Ovary (tissue), 9 donors: ENCODE results near the gene FICD. TPM values are rescaled to one million over a fixed set of nuclear protein-coding genes. Genes with fewer than 3 reads are reported as not detected.
A peak's percentile ranks its signal among the peaks of the same experiment; 100 is the strongest.

ENCODE experiments used
- DNase-seq, 5 donors: peaks; one replicate each; pipeline ENCODE4 v3.0.0-alpha.2; 2019 to 2020
- H3K27ac ChIP-seq, 2 donors: fragments of 200-600 bp; one replicate each; pipeline versions ENCODE4 v1.5.1 to v1.8.0; 2019 to 2022
- H3K27me3 ChIP-seq: fragments of 200-600 bp; one replicate; pipeline ENCODE4 v1.8.0; 2022
- H3K36me3 ChIP-seq: fragments of 200-600 bp; sonication (generic); one replicate; pipeline ENCODE4 v1.5.1; 2019
- H3K4me1 ChIP-seq: one replicate; pipeline ENCODE4 v1.8.1; 2013; ENCODE audit warnings: mild to moderate bottlenecking, moderate library complexity; ENCODE audit not compliant: insufficient read depth
- H3K4me3 ChIP-seq: fragments of 200-600 bp; sonication (generic); one replicate; pipeline ENCODE4 v1.5.1; 2017
- H3K9me3 ChIP-seq, 2 donors: fragments of 200-600 bp in 1 of 2; sonication (generic) in 1 of 2; one replicate each; pipeline versions ENCODE4 v1.5.1 to v1.8.1; 2013 to 2019; ENCODE audit warnings: mild to moderate bottlenecking in 1 of 2, moderate library complexity in 1 of 2
- CTCF ChIP-seq, 3 donors: fragments of 450-650 bp in 2 of 3; fragments of 200-600 bp in 1 of 3; IDR thresholded peaks; one replicate each; pipeline versions ENCODE4 v1.5.1 to v1.8.0; 2016 to 2022; ENCODE audit warnings: antibody characterized with exemption in 3 of 3, mild to moderate bottlenecking in 1 of 3
- EP300 ChIP-seq: sonication (generic); formaldehyde crosslinking; IDR thresholded peaks from one replicate; pipeline ENCODE4 v1.6.1; 2017; ENCODE audit warnings: antibody characterized with exemption
- POLR2A ChIP-seq: fragments of 450-650 bp; IDR thresholded peaks from one replicate; pipeline ENCODE4 v1.6.1; 2017; ENCODE audit warnings: antibody characterized with exemption, mild to moderate bottlenecking, moderate library complexity
- WGBS, 3 donors: extraction: QIAGEN DNeasy Blood & Tissue Kit in 1 of 3; methylation state at CpG; one replicate each; pipeline versions ENCODE4 v1.1.5 to v1.1.7; 2013 to 2017; 5-methylcytosine and 5-hydroxymethylcytosine counted together
- intact Hi-C, 4 donors: fragments of 100-400 bp; cut with DNase I; formaldehyde crosslinking; loops; one replicate each; pipeline versions ENCODE4 v1.11.0 to v1.15.1; 2022 to 2023
- polyA plus RNA-seq, 2 donors: library from polyadenylated mRNA; stranded (reverse); fragments of 200-250 nt in 1 of 2; fragments of 350-450 nt in 1 of 2; fragmentation: Illumina TruSeq in 1 of 2; extraction: RNeasy Lipid Tissue Mini Kit (QIAGEN cat#74804) in 1 of 2; gene quantifications; one replicate each; pipeline ENCODE4 v1.2.3, GENCODE V29; 2013 to 2014
- total RNA-seq, 7 donors: library from RNA; depleted of rRNA in 2 of 7; stranded (reverse); fragments of >200 nt in 2 of 7; fragmentation: NEBNext Ultra II Directional in 3 of 7; extraction: Animal tissue kit (Norgen Biotek cat#: 25700) in 3 of 7; gene quantifications; one replicate each; pipeline versions ENCODE4 v1.1.0 to v1.2.4, GENCODE V29; 2016 to 2023
- donor health status: DM: no; HTN: no; CAD: no; lungs with moderate emphysema.
- donor health status: DM: no; HTN: no; CAD: no.
- donor health status: Bipolar disorder and iron deficiency.
- donor health status: DM: yes; HTN: yes; CAD: no.
- donor health status: DM: no; HTN: no; CAD: no.
- donor health status: DM: yes; HTN: yes; CAD: no.

FICD gene
- total and polyA plus RNA-seq, 9 donors = 2.0 to 12.7 (median 6.0) TPM

GRCh38 chr12:108514468-108514972 lies 557 bp upstream of the FICD start:
- TF ChIP-seq EP300 (no peak), POLR2A (no peak), CTCF (IDR thresholded peaks at IDR 0.05) (no peak)
- intact Hi-C loops = loop anchor here in 2 of 4 donors (10.0 kb wide), 3 partner anchors 750 to 840 kb away; partner anchors contain the start of genes PRDM4 (in 1 of the 2) and PWP1 (in 1 of the 2)
- Histone ChIP-seq H3K27me3 (no peaks in the 10 kb centered on the region), H3K36me3 (no peaks in the 10 kb centered on the region), H3K9me3 (no peaks in the 10 kb centered on the region), H3K27ac (no peak overlapping the region), H3K4me3 (peak overlapping the region; percentile 26), H3K4me1 (no peaks in the 10 kb centered on the region)
- WGBS, 3 donors = 23 to 26% (median 25%) methylated on average over 19 of the region's 19 CpGs
- no peak for DNase-seq

- intact Hi-C loops = loop anchor here in 2 of 4 donors (10.0 kb wide), 3 partner anchors 751 to 841 kb away; partner anchors contain the start of genes PRDM4 (in 1 of the 2) and PWP1 (in 1 of the 2)
- no peak for DNase-seq
- Histone ChIP-seq H3K4me1 (no peaks in the 10 kb centered on the region), H3K36me3 (no peaks in the 10 kb centered on the region), H3K27ac (no peak overlapping the region), H3K4me3 (peak overlapping the region; percentile 92), H3K9me3 (no peaks in the 10 kb centered on the region), H3K27me3 (no peaks in the 10 kb centered on the region)
- no peak for TF ChIP-seq EP300
- no peak for TF ChIP-seq POLR2A
- TF ChIP-seq CTCF (IDR thresholded peaks at IDR 0.05) = no peak
- 50 to 61% (median 60%) methylated on average over 5 of the region's 5 CpGs for WGBS, 3 donors
Measured at GRCh38 chr12:108515916-108516315, 839 bp downstream of the FICD start.

- 80 to 84% (median 83%) methylated on average over 23 of the region's 23 CpGs for WGBS, 3 donors
- intact Hi-C loops = loop anchor here in 2 of 4 donors (10.0 kb wide), 3 partner anchors 752 to 842 kb away; partner anchors contain the start of genes PRDM4 (in 1 of the 2) and PWP1 (in 1 of the 2)
- H3K4me3 ChIP-seq = no peak overlapping the region
Measured at GRCh38 chr12:108516511-108517275, 1.6 kb downstream of the FICD start.

More at GRCh38 chr12:108516511-108517275, 1.6 kb downstream of the FICD start:
- no peaks in the 10 kb centered on the region for H3K9me3 ChIP-seq
- no peaks in the 10 kb centered on the region for H3K36me3 ChIP-seq
- TF ChIP-seq POLR2A (no peak), EP300 (no peak), CTCF (IDR thresholded peaks at IDR 0.05) (no peak)
- H3K27me3 ChIP-seq = no peaks in the 10 kb centered on the region
- DNase-seq = no peak
- H3K27ac ChIP-seq = no peak overlapping the region
- H3K4me1 ChIP-seq = no peaks in the 10 kb centered on the region
